HepG2 (cell line): ENCODE results near the gene SIVA1. TPM values are rescaled to one million over a fixed set of nuclear protein-coding genes. Genes with fewer than 3 reads are reported as not detected.
A peak's percentile ranks its signal among the peaks of the same experiment; 100 is the strongest.

Experiments used
- ATF7 ChIP-seq, 2 experiments: fragments of 450-650 bp in 1 of 2; sonication (generic) in 1 of 2; formaldehyde crosslinking in 1 of 2; IDR thresholded peaks; 2 replicates each; pipeline versions ENCODE4 v1.4.0 to v1.6.1; 2016 to 2020; ENCODE audit warnings: antibody characterized with exemption in 1 of 2, mild to moderate bottlenecking in 1 of 2, missing genetic modification reagents in 1 of 2
- ETV6 ChIP-seq: sonication (generic); formaldehyde crosslinking; conservative IDR thresholded peaks from 2 replicates; pipeline ENCODE4 v1.4.0; 2020; ENCODE audit warnings: missing genetic modification reagents
- GATAD2A ChIP-seq: IDR thresholded peaks from 2 replicates; pipeline ENCODE4 v1.6.1; 2016
- HMG20B ChIP-seq: conservative IDR thresholded peaks from 2 replicates; pipeline ENCODE4 v1.6.1; 2016; ENCODE audit warnings: missing genetic modification reagents, missing compliant biosample characterization
- KLF9 ChIP-seq: IDR thresholded peaks from 2 replicates; pipeline ENCODE4 v1.6.1; 2016; ENCODE audit warnings: low read depth
- MZF1 ChIP-seq: sonication (generic); formaldehyde crosslinking; IDR thresholded peaks from 2 replicates; pipeline ENCODE4 v1.8.1; 2023; ENCODE audit warnings: mild to moderate bottlenecking, missing genetic modification reagents, borderline replicate concordance
- NFKBIZ ChIP-seq: IDR thresholded peaks from 2 replicates; pipeline ENCODE4 v1.6.1; 2018; ENCODE audit warnings: missing genetic modification reagents, missing compliant biosample characterization
- POGZ ChIP-seq: sonication (generic); formaldehyde crosslinking; IDR thresholded peaks from 2 replicates; pipeline ENCODE4 v1.4.0; 2020; ENCODE audit warnings: mild to moderate bottlenecking, missing genetic modification reagents
- SMARCE1 ChIP-seq: fragments of 450-650 bp; IDR thresholded peaks from 2 replicates; pipeline ENCODE4 v1.6.1; 2017; ENCODE audit warnings: borderline replicate concordance
- TBL1XR1 ChIP-seq: fragments of 150-350 bp; IDR thresholded peaks from 2 replicates; pipeline ENCODE4 v1.6.1; 2014; ENCODE audit warnings: borderline replicate concordance, low read length; ENCODE audit not compliant: partially characterized antibody
- ZNF17 ChIP-seq: sonication (generic); formaldehyde crosslinking; IDR thresholded peaks from 2 replicates; pipeline ENCODE4 v1.5.0; 2020; ENCODE audit warnings: mild to moderate bottlenecking, missing genetic modification reagents
- ZNF749 ChIP-seq: sonication (generic); formaldehyde crosslinking; IDR thresholded peaks from 2 replicates; pipeline ENCODE4 v1.8.0; 2022; ENCODE audit warnings: mild to moderate bottlenecking, missing genetic modification reagents, moderate library complexity, borderline replicate concordance
- polyA plus RNA-seq, 8 experiments: library from polyadenylated mRNA; depleted of rRNA in 3 of 8; stranded (reverse) in 7 of 8; unstranded in 1 of 8; fragments of >200 nt; fragmentation: Illumina TruSeq in 4 of 8; extraction: Trizol in 4 of 8; gene quantifications; 2 replicates each; pipeline versions ENCODE4 v1.2.1 to v1.2.3, GENCODE V29; 2011 to 2016; ENCODE audit warnings: low read depth in 4 of 8, missing spikeins in 1 of 8, mixed read lengths in 1 of 8; ENCODE audit not compliant: insufficient read depth in 1 of 8
- total RNA-seq, 5 experiments: library from RNA; depleted of rRNA; stranded (reverse); fragments of >200 nt; fragmentation: Illumina TruSeq; extraction: Trizol; gene quantifications; 2 replicates each; pipeline ENCODE4 v1.2.3, GENCODE V29; 2016; ENCODE audit warnings: low read depth in 1 of 5
- TF ChIP-seq, protein P1 (sequence below): sonication (generic); formaldehyde crosslinking; IDR thresholded peaks from 2 replicates; pipeline ENCODE4 v1.5.1; 2020; ENCODE audit warnings: missing genetic modification reagents, mild to moderate bottlenecking, borderline replicate concordance
- TF ChIP-seq, protein P2 (sequence below): sonication (generic); formaldehyde crosslinking; IDR thresholded peaks from 2 replicates; pipeline ENCODE4 v1.5.1; 2020; ENCODE audit warnings: mild to moderate bottlenecking, moderate library complexity, missing genetic modification reagents
- TF ChIP-seq, protein P3 (sequence below): sonication (generic); IDR thresholded peaks from 2 replicates; pipeline ENCODE4 v1.6.1; 2016; ENCODE audit warnings: low read depth, borderline replicate concordance
- TF ChIP-seq, protein P4 (sequence below): sonication (generic); formaldehyde crosslinking; conservative IDR thresholded peaks from 2 replicates; pipeline ENCODE4 v1.4.0; 2020; ENCODE audit warnings: missing genetic modification reagents

Gene SIVA1
- total and polyA plus RNA-seq, 2 of the 13 experiments (the other 11 are each of a cell fraction or from before 2014, with no cell fraction given), result 123 to 186 TPM

DNA sequence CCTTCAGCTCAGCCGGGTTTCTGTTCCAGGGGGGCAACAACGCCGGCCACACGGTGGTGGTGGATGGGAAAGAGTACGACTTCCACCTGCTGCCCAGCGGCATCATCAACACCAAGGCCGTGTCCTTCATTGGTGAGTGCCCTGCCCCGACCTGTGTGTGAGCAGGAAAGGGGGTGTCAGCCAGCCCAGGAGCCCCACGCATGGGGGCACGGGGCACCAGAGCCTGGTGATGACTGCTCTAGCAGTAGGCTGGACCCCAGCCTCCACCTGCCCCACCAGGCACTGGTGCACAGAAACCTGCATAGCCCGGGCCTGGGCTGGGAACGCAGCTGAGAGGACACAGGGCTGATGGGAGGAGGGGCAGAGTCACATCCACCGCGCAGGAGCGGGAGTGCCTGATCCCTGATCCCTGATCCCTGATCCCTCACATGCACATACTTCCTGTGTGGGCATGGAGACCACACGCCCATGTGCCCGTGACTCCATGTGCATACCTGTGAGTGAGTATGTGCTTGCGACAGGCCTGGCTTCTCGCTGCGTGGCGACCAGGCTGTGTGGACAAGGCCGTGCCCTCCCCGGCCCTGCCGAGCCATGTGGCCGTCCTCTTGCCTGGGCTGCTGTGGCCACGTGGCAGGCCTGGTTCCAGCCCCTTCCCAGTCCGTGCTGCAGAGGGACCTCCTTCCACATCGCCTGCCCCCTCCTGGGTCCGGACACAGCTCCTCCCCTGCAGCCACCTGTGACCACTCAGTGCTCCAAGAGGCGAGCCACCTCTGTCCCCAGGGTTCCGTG, 17.8 kb upstream of the SIVA1 start (continued):
- TF ChIP-seq, protein P1, sequence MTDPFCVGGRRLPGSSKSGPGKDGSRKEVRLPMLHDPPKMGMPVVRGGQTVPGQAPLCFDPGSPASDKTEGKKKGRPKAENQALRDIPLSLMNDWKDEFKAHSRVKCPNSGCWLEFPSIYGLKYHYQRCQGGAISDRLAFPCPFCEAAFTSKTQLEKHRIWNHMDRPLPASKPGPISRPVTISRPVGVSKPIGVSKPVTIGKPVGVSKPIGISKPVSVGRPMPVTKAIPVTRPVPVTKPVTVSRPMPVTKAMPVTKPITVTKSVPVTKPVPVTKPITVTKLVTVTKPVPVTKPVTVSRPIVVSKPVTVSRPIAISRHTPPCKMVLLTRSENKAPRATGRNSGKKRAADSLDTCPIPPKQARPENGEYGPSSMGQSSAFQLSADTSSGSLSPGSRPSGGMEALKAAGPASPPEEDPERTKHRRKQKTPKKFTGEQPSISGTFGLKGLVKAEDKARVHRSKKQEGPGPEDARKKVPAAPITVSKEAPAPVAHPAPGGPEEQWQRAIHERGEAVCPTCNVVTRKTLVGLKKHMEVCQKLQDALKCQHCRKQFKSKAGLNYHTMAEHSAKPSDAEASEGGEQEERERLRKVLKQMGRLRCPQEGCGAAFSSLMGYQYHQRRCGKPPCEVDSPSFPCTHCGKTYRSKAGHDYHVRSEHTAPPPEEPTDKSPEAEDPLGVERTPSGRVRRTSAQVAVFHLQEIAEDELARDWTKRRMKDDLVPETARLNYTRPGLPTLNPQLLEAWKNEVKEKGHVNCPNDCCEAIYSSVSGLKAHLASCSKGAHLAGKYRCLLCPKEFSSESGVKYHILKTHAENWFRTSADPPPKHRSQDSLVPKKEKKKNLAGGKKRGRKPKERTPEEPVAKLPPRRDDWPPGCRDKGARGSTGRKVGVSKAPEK, result 0 out of 2 replicates have a peak, but pooled peaks have one; percentile 49
- TF ChIP-seq, protein P2, sequence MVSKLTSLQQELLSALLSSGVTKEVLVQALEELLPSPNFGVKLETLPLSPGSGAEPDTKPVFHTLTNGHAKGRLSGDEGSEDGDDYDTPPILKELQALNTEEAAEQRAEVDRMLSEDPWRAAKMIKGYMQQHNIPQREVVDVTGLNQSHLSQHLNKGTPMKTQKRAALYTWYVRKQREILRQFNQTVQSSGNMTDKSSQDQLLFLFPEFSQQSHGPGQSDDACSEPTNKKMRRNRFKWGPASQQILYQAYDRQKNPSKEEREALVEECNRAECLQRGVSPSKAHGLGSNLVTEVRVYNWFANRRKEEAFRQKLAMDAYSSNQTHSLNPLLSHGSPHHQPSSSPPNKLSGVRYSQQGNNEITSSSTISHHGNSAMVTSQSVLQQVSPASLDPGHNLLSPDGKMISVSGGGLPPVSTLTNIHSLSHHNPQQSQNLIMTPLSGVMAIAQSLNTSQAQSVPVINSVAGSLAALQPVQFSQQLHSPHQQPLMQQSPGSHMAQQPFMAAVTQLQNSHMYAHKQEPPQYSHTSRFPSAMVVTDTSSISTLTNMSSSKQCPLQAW (CRISPR knock-in tag), result peak; percentile 90
- TF ChIP-seq, protein P3, sequence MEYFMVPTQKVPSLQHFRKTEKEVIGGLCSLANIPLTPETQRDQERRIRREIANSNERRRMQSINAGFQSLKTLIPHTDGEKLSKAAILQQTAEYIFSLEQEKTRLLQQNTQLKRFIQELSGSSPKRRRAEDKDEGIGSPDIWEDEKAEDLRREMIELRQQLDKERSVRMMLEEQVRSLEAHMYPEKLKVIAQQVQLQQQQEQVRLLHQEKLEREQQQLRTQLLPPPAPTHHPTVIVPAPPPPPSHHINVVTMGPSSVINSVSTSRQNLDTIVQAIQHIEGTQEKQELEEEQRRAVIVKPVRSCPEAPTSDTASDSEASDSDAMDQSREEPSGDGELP, result peak; percentile 67; the same call in 1 of the 2 replicates
- TF ChIP-seq MZF1 (CRISPR knock-in tag) (peak; percentile 95), GATAD2A (peak; percentile 67), HMG20B (no peak), KLF9 (CRISPR knock-in tag) (0 out of 2 replicates have a peak, but pooled peaks have one; percentile 37), NFKBIZ (CRISPR knock-in tag) (no peak), ZNF17 (no peak), POGZ (CRISPR knock-in tag) (peak; percentile 40), ZNF749 (peak; percentile 97), ETV6 (CRISPR knock-in tag) (no peak), ATF7 (IDR thresholded peaks at IDR 0.05) (no peak), ATF7 (CRISPR knock-in tag; IDR thresholded peaks at IDR 0.05) (no peak), TBL1XR1 (no peak), SMARCE1 (no peak)
- TF ChIP-seq, protein P4, sequence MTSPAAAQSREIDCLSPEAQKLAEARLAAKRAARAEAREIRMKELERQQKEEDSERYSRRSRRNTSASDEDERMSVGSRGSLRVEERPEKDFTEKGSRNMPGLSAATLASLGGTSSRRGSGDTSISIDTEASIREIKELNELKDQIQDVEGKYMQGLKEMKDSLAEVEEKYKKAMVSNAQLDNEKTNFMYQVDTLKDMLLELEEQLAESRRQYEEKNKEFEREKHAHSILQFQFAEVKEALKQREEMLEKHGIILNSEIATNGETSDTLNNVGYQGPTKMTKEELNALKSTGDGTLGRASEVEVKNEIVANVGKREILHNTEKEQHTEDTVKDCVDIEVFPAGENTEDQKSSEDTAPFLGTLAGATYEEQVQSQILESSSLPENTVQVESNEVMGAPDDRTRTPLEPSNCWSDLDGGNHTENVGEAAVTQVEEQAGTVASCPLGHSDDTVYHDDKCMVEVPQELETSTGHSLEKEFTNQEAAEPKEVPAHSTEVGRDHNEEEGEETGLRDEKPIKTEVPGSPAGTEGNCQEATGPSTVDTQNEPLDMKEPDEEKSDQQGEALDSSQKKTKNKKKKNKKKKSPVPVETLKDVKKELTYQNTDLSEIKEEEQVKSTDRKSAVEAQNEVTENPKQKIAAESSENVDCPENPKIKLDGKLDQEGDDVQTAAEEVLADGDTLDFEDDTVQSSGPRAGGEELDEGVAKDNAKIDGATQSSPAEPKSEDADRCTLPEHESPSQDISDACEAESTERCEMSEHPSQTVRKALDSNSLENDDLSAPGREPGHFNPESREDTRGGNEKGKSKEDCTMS (CRISPR knock-in tag), result no peak
